Ramos (cell line): ENCODE results near the gene TTC34.
"Not testable (repeated sequence)": the region's sequence is repeated elsewhere in the genome, so short reads cannot be mapped to it uniquely, and the experiment has no call there.

ENCODE experiments used
- in situ Hi-C: fragments of 300-500 bp; cut with MboI; formaldehyde crosslinking; loops from one replicate; pipeline ENCODE4 v1.14.3; 2022; ENCODE audit warnings: low sequenced_read_pairs; ENCODE audit not compliant: unreplicated experiment

Gene TTC34

GRCh38 chr1:2750041-2750680 is 51.3 kb downstream of the TTC34 start:
- in situ Hi-C loops, result not testable (repeated sequence)

GRCh38 chr1:2748626-2749025 is 52.9 kb downstream of the TTC34 start:
- in situ Hi-C loops, result not testable (repeated sequence)

- in situ Hi-C loops, result not testable (repeated sequence)
Measured at GRCh38 chr1:2694796-2695195, 106.7 kb downstream of the TTC34 start.

GRCh38 chr1:2690180-2690579 is 111.3 kb downstream of the TTC34 start:
- in situ Hi-C loops, result not testable (repeated sequence)

GRCh38 chr1:2688336-2688665 is 113.2 kb downstream of the TTC34 start:
- in situ Hi-C loops, result not testable (repeated sequence)

- in situ Hi-C loops, result not testable (repeated sequence)
Measured at GRCh38 chr1:2687638-2688335, 113.7 kb downstream of the TTC34 start.

GRCh38 chr1:2687174-2687591 is 114.3 kb downstream of the TTC34 start:
- in situ Hi-C loops, result not testable (repeated sequence)

- in situ Hi-C loops, result not testable (repeated sequence)
Measured at GRCh38 chr1:2686091-2686863, 115.2 kb downstream of the TTC34 start.

- in situ Hi-C loops, result not testable (repeated sequence)
Measured at GRCh38 chr1:2685671-2686070, 115.8 kb downstream of the TTC34 start.

GRCh38 chr1:2684878-2685277 is 116.6 kb downstream of the TTC34 start:
- in situ Hi-C loops, result not testable (repeated sequence)

- in situ Hi-C loops, result not testable (repeated sequence)
Measured at GRCh38 chr1:2684000-2684399, 117.5 kb downstream of the TTC34 start.

GRCh38 chr1:2683321-2683741 is 118.2 kb downstream of the TTC34 start:
- in situ Hi-C loops, result not testable (repeated sequence)

GRCh38 chr1:2682879-2683278 is 118.6 kb downstream of the TTC34 start:
- in situ Hi-C loops, result not testable (repeated sequence)

- in situ Hi-C loops, result not testable (repeated sequence)
Measured at GRCh38 chr1:2676726-2677125, 124.8 kb downstream of the TTC34 start.

GRCh38 chr1:2671656-2672055 is 129.8 kb downstream of the TTC34 start:
- in situ Hi-C loops, result loop anchor here (25.0 kb wide), 1 partner anchor 141 kb away; the partner anchor contains the start of gene TTC34

GRCh38 chr1:2659806-2660205 is 141.7 kb downstream of the TTC34 start:
- in situ Hi-C loops, result loop anchor here (25.0 kb wide), 1 partner anchor 152 kb away; the partner anchor contains the start of gene TTC34

- in situ Hi-C loops, result loop anchor here (25.0 kb wide), 1 partner anchor 154 kb away; the partner anchor contains the start of gene TTC34
Measured at GRCh38 chr1:2657909-2658308, 143.6 kb downstream of the TTC34 start.

GRCh38 chr1:2657124-2657523 is 144.4 kb downstream of the TTC34 start:
- in situ Hi-C loops, result loop anchor here (25.0 kb wide), 1 partner anchor 155 kb away; the partner anchor contains the start of gene TTC34

GRCh38 chr1:2655598-2656434 is 145.7 kb downstream of the TTC34 start:
- in situ Hi-C loops, result loop anchor here (25.0 kb wide), 1 partner anchor 156 kb away; the partner anchor contains the start of gene TTC34

- in situ Hi-C loops, result loop anchor here (25.0 kb wide), 1 partner anchor 158 kb away; the partner anchor contains the start of gene TTC34
Measured at GRCh38 chr1:2654443-2654948, 147.0 kb downstream of the TTC34 start.
